Kidney capillary endothelial cell (primary cell): ENCODE data around the gene IGFLR1.
"Not testable (repeated sequence)": the region's sequence is repeated elsewhere in the genome, so short reads cannot be mapped to it uniquely, and the experiment has no call there.

Source experiments
- DNase-seq: peaks from one replicate; pipeline ENCODE4 v3.0.0-alpha.2; 2018; ENCODE audit warnings: low spot score

The IGFLR1 gene

GRCh38 chr19:35704218-35704617 lies 38.0 kb downstream of the IGFLR1 start, which contains the start of gene ZBTB32:
ZBTB32 (plus strand) TSS chr19:35704558; CDS start chr19:35714627, 10,069 bp downstream.
- DNase-seq = peak; percentile 34

DNA sequence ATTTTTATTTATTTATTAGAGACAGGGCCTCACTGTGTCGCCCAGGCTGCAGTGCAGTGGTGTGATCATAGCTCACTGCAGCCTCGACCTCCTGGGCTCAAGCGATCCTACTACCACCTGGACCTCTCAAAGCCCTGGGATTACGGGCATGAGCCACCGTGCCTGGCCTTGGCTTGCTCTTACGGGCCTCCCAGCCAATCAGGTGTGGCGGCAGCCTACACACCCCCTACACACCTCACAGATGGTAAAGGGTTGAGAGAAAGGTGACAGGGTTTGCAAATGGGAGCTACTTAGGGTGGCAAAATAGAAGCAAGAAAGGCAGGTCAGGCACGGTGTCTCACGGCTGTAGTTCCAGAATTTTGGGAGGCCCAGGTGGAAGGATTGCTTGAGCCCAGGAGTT lies 38.9 kb downstream of the IGFLR1 start:
- DNase-seq = no peak

- peak; percentile 96 for DNase-seq
Observed at GRCh38 chr19:35702223-35703012, 39.8 kb downstream of the IGFLR1 start.

GRCh38 chr19:35696835-35697234 lies 45.4 kb downstream of the IGFLR1 start:
- no peak for DNase-seq

DNA sequence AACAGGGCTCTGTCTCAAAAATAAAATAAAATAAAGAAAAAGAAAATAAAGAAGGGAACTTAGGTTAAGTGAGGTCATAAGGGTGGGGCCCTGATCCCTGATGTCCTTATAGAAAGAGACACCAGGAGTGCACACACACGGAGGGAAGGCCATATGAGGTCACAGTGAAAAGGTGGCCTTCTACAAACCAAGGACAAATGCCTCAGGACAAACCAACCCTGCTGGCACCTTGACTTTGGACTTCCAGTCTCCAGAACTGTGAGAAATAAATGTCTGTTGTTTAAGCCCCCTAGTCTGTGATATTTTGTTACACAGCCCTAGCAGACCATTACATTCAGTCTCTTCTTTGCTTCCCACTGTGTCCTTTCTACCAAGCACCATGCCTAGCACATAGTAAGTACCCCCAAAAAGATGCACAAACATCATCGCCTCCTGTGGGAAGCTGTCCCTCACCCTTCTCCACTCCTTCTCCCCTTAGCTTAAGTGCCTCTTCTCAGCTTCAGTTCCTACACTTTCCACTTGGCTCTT lies 46.3 kb downstream of the IGFLR1 start:
- DNase-seq = no peak

DNA sequence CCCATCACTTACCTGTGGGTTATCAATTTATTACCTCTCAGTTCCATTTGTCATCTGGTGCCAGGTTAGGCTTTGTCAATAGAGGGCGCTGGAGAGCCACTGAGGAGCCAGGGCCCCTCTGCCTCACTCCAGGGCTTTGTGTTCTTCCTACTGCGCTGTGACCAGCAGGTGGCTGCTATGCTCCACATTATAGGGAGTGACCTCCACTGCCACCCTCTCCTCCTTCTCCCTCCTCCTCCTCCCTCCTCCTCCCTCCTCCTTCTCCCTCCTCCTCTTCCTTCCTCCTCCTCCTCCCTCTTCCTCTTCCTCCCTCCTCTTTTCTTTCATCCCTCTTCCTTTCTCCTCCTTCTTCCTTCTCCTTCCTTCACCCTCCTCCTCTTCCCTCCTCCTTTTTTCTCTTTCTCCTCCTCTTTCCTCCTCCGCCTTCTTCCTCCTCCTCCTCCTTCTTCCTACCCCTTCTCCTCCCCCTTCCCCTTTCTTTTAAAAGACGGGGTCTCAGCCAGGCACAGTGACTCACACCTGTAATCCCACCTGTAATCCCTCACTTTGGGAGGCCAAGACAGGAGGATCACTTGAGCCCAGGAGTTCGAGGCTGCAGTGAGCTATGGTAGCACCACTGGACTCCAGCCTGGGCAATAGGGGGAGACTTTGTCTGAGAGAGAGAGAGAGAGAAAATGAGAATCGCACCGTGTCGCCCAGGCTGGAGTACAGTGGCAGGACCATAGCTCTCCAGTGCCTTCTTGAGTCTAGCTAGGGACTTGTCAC lies 48.2 kb downstream of the IGFLR1 start:
- DNase-seq = peak; percentile 79

DNA sequence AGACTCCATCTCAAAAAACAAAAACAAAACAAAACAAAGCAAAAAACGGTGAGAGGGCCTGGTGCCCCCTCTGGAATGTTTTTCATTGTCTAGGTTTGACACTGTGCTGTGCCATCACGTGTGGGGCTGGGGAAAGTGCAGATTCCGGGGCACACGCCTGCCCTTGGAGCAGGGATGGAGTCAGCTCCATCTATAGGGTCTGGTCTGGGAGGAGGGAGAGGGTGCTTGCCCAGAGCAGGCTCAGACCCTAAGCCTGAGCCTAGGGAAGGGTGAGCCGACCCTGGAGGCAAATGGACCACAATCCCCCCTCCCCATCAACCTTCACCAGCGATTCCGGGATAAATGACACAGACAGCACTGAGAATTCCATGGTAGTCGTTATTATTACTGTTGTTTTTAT lies 48.8 kb downstream of the IGFLR1 start:
- no peak for DNase-seq

DNA sequence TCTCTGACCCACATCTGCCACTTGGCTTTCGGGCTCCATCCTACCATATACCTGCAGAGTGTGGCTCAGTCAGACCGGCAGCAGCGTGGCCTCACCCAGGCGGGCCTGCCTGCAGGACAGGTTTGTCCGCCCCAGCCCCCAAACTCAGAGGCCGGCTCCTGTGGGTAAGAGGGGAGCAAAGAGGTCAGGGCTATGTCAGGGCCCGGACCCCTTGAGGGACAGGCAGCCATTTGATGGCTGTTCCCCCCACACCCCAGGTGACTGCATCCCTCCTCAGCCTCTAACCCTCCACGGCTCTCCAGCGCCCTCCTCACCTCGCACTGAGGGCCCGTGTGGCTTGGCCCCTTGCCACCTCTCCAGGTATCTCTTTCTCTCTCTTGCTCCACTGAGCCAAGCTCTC lies 50.2 kb downstream of the IGFLR1 start:
- no peak for DNase-seq

DNA sequence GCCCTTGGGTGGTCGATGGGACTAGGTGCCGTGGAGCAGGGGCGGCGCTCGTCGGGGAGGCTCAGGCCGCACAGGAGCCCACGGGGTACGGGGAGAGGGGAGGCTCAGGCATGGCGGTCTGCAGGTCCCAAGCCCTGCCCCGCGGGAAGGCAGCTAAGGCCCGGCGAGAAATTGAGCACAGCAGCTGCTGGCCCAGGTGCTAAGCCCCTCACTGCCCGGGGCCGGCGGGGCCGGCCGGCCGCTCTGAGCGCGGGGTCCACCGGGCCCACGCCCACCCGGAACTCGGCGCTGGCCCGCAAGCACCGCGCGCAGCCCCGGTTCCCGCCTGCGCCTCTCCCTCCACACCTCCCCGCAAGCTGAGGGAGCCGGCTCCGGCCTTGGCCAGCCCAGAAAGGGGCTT lies 51.1 kb downstream of the IGFLR1 start:
- not testable (repeated sequence) for DNase-seq

DNA sequence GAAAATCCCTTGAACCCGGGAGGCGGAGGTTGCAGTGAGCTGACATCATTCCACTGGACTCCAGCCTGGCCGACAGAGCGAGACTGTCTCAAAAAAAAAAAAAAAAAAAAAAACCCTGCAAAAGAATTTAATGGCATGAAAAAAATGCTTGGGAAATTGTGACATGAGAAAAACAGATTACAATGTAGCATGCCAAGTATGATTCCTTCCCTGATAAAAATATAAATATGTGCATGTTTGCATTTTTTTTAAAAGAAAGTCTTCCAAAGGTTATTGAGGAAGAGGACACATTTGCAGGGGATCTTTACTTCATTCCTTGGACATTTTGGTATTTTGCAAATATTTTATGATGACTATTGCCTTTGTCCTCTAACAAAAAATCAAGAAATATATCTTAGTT lies 52.4 kb downstream of the IGFLR1 start:
- DNase-seq = no peak
